ENCODE measurements around the gene IRF7. TPM values are rescaled to one million over a fixed set of nuclear protein-coding genes. Genes with fewer than 3 reads are reported as not detected.

The IRF7 gene
- total RNA-seq, 1 donor from 2014 or later, result 29.1 TPM

DNA sequence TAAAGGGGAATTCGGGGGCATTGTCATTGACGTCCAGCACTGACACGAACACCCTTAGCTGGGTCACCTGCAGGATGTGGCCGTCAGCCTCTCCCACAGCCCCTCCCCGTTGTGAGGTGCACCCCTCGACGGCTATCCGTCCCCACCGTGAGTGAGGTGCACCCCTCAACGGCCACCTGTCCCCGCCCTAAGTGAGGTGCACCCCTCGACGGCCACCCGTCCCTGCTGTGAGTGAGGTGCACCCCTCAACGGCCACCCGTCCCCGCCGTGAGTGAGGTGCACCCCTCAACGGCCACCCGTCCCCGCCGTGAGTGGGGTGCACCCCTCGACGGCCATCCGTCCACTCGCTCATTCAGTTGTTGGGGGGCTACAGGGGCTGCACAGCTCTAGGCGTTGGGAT lies 6.1 kb upstream of the IRF7 start:
- DNase-seq (ENCODE audit: low spot score), result no peak

DNA sequence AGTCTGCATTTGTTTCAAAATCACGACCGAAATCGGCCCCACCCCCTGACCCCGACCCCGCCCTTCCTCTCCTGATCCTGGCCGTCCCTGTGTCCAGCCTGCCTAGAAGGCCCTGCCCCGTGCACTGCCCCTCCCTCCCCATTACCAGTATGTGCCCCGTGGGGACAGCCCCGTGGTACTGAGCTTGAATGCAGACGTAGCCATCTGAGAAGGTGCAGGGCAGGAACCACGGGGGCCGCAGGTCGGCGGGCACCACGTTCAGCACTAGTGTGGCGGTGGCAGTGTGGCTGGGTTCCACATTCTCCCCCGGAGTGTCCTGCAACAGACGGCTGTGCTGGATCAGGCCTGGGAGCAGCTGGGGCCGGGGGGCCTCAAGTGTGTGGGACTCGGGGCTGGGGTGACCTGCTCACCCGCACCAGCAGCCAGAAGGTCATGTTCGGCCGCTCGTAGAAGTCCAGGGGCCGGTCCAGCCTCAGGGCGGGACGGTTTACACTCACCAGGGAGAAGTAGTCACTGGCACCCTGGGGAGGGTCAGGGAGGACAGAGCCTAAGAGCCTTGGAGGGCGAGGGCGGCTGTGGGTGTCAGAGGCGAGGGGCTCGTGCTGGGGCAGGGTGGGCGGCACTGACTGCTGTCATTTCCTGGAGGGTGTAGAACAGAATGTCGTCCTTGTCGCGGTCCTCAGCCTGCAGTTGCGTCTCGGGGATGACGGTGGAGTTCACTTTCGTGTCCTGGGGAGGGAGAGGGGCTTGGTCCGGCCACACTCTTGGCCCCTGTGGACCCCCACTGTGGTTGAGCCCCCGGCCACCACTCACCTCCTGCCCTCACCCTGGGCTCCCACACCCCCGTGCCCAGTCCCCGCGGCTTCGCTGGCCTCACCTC lies 5.4 kb upstream of the IRF7 start:
- no peak for DNase-seq (ENCODE audit: low spot score)

DNA sequence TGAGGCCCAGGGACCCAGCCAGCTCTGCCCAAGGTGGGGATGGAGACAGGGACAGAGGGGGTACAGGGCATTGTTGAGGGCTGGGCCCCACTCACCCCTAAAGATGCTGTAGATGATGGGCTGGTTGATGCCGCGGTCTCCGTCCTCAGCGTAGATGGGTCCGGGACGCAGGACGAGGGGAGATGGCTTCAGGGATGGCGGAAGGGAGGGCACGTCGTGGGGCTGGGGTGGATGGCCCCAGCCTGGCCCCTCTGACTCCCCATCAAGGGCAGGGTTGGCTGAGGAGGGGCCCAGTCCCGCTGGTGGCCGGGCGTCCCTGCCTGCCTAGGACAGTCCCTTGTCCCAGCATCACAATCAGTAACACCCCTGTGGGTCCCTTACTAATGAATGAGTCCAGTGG lies 4.5 kb upstream of the IRF7 start:
- DNase-seq (ENCODE audit: low spot score), result no peak

DNA sequence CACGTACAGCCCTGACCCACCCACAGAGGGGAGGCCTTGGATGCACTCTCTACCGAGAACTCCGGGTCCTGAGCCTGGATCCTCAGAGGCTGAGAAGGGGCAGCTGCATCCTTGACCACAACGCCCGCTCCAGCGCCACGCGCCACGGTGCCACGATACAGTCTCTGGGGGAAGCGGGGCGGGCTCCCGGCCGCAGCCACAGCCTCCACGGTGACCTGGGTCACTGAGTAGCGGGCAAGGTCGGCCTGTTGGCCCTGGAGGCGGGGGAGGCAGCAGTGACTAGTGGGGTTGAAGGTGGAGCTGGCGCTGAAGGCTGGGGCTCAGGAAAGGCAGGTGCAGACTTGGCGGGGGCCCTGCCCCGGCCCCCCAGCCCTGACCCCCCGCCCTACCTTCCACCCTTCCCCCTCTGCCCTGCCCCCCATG lies 3.9 kb upstream of the IRF7 start:
- DNase-seq (ENCODE audit: low spot score), result no peak

DNA sequence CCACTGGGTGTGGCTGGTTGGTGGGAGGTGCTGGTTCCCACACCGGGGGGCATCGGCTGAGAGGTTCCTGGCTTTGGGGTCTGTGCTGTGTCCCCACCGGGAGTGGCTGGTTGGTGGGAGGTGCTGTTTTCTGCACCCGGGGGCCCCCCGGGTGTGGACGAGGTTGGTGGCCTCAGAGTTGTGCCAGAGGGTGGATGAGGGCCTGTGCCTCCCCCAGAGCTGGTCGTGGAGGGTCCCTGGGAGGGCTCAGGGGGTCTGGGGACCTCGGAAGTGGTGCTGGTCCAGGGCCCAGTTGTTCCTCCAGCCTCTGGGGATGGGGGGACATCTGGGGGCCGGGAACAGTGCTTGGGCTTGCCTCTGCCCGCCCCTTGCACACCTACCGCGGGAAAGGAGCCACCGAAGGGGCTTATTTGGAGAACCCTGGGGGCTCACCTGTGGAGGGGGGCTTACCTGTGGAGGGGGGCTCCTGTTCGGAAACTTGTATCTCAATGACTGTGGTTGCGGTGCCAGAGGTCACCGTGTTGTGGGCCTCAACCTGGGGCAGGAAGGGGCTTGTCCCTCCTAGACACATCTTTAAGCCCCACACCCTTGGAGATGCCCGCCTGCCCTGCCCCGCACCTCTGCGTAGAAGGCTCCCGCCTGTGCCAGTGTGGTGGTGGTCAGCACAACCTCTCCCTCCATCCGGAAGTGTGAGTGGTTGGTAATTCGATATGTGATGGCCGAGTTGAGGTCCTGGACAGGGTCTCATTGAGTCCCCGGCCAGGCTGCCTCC lies 3.3 kb upstream of the IRF7 start:
- no peak for DNase-seq (ENCODE audit: low spot score)

DNA sequence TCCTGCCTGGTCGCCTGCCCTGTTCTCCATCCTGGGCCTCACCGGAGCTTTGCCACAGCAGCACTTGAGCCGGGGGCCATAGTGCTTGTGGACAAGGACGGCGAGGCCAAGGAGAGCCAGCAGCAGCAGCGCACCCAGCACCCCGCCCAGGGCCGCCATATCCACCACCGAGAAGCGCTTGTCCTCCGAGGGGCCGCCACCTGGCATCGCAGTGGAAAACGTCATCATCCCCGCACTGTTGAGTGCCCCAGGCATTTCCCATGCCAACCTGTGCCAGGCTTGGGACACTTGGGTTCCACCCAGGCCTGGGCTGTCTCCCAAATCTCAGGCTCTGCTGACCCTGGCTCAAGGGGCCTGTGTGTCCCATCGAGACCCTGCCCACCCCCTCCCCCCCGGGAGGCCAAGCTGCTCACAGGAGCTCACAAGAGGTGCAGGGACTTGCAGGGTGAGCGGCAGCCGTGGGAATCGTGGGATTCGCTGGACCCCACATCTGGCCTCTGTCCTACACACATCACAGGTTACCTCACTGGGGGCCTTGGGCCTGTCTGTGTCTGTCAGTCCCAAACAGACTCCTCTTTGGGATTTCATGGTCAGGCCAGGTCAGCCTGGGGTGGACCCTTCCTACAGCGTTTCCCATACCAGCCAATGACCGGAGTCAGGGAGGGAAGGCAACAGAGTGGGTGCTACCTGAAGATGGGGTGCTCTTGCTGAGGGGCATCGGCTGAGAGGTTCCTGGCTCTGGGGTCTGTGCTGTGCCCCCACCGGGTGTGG lies 2.3 kb upstream of the IRF7 start:
- no peak for DNase-seq (ENCODE audit: low spot score)

DNA sequence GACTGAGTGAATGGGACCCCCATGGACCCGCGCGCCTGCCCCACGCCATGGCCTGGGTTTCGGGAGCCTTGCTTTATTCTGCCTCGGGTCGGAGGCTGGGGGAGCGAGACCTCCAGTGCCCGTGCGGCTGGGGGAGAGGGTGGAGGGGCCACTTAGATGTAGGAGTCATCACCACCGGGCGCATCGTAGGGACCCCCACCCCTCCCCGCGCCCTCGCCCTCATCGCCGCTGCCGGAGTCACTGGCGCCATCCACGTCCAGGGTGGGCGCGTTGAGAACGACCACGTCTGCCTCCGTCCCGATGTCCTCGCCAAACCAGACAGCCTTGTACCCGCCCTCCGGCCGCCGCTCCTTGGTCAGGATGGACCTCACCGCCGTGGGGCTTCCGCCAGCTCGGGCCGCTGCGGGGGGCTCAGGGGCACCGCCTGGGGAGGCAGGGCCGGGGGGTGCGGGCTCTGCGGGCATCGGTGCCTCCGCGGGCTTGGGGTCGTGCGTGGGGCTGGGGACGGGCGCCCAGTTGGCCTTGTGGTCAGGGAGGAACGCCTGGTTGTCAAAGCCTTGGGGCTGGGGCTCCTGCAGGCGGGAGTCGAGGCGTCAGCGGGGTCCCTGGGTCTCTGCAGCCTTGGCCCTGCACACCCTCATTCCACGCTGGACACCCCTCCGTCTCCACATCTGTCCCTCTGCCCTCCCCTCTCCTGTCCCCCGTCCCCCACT lies 1.6 kb upstream of the IRF7 start:
- no peak for DNase-seq (ENCODE audit: low spot score)

DNA sequence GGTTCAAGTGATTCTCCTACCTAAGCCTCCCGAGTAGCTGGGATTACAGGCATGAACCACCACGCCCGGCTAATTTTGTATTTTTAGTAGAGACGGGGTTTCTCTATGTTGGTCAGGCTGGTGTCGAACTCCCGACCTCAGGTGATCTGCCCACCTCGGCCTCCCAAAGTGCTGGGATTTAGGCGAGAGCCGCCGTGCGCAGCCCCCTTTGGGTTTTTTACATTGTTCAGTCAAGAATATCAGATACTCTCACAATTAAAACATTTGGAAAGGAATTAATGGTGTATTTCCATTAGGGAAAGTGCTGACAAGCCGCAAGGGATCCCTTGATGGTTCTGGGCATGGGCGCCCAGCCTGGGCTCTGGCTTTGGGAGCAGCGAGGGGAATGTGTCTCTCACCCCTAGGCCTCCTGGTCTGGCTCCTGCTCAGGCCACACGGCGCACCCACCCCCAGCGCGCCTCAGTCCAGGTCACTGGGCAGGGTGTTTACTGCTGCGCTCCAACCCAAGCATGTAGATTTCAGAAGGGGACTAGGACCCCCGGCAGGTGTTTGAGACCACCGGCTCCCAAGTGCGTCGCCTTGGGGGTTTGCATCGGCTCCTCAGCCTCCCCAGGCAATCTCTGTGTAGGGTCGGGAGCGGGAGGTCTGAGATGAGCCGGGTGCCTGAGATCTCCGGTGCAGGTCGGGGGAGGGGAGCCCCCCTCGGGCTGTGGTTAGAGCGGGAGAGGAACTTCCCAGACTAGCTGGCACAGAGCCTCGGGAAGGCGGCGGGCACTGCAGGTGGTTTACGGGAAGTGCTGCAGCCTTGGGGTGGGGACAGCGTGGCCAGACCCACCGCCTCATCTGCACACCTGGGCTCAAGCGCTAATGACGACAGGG lies 809 bp upstream of the IRF7 start:
- DNase-seq (ENCODE audit: low spot score), result no peak

DNA sequence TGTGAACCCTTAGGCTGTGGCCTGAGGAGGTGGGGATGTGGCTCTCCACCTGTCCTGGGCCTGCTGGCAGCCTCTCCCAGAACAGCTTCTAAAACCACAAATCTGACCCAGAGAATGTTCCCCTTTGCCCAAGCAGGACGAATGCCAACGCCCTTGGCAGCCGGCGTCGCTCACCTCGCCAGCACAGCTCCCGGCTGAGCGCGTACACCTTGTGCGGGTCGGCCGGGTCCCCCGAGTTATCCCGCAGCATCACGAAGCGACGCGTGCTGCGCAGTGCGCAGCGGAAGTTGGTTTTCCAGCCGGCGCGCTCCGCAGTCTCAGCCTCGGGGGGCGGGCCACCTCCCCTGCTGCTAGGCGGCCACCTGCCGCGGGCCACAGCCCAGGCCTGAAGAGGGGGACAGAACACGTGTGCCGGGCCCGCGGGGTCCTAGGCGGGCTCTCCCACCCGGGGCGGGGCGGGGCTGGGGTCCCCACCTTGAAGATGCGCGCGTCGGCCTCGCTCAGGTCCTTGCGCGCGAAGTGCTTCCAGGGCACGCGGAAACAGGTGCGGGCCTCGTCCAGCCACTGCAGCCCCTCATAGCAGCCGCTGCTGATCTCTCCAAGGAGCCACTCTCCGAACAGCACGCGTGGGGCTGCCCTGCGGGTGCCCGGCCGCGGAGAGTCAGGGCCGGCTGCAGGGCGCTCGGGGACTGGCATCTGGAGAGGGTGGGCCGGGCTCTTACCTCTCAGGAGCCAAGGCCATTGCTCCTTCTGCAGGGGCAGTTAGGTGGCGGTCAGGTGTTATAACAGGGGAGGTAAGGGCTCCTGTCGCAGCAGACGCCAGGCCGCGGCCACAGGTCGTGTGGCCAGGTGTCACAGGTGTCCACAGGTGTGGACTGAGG lies 887 bp downstream of the IRF7 start:
- no peak for DNase-seq (ENCODE audit: low spot score)

DNA sequence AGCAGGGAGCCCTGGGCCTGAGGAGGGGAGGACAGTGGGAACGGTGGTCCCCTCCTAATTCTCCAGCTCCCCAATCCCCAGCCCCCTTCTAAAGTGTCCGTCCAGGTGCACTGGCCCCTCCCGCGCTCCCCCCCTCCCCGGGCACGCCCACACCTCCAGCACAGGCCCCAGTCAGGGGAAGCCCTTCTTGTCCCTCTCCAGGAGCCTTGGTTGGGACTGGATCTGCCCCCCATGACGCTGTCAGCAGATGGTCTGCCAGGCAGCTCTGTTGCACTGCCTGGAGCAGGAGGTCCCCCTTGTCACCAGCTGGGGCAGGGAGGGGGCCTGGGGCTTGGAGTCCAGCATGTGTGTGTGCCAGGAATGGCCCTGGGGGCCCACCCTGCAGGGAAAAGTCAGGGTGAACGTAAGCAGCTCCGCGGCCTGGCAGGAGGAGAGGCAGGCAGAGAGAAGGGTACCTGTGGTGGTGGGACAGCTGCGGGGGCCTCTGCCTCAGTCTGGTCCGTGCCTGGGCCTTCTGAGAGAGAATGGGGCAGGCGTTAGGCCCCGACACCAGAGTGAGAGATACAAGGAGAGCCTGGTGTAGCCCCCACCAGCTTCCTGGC lies 1.6 kb downstream of the IRF7 start:
- no peak for DNase-seq (ENCODE audit: low spot score)

DNA sequence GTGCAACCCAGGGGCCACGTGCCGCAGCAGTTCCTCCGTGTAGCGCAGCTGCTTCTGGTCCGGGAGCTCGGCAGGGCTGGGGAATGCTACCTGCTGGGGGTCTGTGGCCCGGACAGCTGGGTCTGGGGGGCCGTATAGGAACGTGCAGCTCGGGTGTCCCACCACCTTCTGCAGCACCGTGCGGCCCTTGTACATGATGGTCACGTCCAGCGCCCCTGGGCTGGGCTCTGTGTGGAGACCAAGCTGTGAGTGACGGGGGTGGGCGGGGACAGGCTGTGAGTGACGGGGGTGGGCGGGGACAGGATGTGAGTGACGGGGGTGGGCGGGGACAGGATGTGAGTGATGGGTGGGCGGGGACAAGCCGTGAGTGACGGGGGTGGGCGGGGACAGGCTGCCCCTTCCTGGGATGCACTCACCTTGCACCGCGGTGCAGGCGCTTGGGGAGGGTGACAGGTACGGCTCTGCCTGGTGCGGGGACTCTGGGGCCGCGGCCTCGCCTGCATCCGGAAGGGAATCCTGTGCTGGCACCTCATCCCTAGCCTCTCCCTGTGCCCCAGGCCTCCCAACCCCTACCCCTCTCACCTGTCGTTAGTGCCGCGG lies 2.3 kb downstream of the IRF7 start:
- DNase-seq (ENCODE audit: low spot score), result no peak

DNA sequence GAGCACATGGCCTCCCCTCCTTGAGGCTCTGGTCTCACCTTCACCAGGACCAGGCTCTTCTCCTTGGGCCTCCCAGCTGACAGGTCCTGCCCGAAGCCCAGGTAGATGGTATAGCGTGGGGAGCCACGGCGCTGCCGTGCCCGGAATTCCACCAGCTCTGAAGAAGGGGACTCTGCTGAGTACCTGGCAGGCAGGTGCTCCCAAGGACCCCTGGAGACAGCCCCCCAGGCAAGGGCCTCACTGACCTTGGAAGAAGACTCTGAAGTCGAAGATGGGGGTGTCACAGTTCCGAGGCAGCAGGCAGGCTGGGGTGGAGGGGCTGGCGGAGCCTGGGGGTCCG lies 2.8 kb downstream of the IRF7 start:
- no peak for DNase-seq (ENCODE audit: low spot score)

DNA sequence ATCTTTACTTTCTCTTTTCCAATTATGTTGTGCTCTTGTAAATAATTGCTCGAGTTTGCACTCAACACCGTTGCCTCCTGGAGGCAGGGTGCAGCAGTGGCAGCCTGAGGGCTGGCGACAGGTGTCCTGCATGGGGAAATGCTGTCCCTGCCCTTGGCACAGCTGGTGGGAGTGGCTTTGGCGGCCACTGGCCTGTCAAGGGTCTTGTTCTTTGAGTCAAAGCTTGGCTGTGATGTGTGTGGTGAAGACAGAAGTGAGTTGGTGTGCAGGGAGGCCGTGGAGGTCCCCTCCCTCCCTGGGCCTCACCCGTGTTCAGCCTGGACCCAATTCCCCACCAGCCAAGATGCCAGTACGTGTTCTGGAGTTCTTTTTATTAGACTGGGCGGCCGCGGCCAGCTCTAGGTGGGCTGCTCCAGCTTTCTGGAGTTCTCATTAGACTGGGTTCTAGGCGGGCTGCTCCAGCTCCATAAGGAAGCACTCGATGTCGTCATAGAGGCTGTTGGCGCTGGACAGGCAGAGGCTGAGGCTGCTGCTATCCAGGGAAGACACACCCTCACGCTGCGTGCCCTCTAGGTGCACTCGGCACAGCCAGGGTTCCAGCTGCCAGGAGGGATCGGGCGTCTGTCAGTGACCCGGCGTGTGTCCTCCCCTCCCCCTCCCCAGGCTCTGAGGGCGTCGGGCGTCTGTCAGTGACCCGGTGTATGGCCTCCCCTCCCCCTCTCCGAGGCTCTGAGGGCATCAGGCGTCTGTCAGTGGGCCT lies 3.4 kb downstream of the IRF7 start:
- no peak for DNase-seq (ENCODE audit: low spot score)

DNA sequence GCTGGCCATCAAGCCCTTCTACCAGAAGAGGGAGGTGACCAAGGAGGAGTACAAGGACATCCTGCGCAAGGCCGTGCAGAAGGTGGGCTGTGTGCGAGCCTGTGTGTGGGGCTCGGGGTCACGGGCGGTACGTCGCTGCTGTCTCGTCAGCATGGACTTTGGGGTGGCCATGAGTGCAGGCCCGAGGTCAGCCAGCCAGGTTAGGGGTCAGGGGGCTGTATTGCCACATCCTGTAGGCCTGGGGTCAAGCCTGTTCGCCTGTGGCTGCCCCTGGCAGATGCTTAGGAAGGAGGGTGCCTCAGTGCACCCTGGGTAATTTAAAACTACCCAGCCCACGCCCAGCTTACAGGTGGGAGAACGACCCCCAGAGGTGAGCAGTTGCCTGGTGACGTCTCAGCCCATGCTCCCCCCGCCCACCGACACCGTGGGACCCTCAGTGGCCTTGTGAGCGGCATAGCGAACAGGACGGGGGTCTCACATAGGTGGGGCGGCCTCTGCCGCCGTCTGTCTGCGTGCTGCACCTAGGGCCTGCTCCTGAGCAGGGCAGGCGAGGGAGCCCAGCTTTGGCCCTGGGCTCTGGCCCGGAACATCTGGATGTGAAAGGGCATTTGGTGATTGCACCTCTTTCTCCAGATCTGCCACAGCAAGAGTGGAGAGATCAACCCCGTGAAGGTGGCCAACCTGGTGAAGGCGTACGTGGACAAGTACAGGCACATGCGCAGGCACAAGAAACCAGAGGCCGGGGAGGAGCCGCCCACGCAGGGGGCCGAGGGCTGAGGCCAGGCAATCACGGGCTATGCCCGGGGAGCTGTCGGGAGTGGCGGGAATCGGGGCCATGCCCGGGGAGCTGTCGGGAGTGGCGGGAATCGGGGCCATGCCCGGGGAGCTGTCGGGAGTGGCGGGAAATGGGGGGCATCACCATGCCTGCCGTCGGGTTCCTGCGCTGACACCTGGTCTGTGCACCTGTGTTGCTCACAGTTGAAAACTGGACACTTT lies 4.5 kb downstream of the IRF7 start:
- DNase-seq (ENCODE audit: low spot score), result no peak

DNA sequence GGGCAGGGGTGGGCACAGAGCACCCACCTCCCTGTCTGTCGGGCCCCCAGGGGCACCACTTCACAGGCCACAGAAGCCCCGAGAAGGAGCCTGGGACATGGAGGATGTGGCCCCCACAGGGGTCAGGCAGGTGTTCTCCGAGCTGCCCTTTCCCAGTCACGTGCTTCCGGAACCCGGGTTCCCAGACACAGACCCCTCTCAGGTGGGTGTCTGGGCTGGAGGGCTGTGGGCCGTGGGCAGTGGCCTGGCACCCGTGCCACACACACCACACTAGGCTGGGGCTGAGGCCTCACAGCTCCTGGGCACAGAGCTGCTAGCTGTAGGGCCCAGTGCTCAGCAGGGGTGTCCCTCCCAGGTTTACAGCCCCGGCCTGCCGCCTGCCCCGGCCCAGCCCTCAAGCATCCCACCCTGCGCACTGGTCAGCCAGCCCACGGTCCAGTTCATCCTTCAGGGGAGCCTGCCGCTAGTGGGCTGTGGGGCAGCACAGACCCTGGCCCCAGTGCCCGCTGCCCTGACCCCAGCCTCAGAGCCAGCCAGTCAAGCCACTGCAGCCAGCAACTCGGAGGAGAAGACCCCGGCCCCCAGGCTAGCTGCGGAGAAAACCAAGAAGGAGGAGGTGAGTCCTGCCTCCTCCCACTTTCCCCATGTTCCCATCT lies 5.5 kb downstream of the IRF7 start:
- no peak for DNase-seq (ENCODE audit: low spot score)

DNA sequence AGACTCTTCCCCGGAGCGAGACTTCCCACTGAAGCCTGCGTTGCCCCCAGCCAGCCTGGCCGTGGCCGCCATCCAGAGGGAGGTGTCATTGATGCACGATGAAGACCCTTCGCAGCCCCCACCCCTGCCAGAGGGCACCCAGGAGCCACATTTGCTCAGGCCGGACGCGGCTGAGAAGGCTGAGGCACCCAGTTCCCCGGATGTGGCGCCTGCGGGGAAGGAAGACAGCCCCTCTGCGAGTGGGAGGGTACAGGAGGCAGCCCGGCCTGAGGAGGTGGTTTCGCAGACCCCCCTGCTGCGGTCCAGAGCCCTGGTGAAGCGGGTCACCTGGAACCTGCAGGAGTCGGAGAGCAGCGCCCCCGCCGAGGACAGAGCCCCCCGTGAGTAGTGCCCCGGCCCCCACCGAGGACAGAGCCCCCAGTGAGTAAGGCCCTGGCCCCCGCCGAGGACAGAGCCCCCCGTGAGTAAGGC lies 6.4 kb downstream of the IRF7 start:
- DNase-seq (ENCODE audit: low spot score), result no peak

Data from mesenteric fat pad (tissue), 1 donor.